NCI-H2081 (cell line): Measurements from ENCODE around the gene BAIAP2.
"Not testable (repeated sequence)": the region's sequence is repeated elsewhere in the genome, so short reads cannot be mapped to it uniquely, and the experiment has no call there.

Experiments used
- DNase-seq, 2 experiments: peaks; one replicate each; lab custom pipeline; 2025; lab: John Stamatoyannopoulos, UW

BAIAP2 gene

GRCh38 chr17:81069135-81069645 lies 34.2 kb downstream of the BAIAP2 start:
- no peak for DNase-seq

DNA sequence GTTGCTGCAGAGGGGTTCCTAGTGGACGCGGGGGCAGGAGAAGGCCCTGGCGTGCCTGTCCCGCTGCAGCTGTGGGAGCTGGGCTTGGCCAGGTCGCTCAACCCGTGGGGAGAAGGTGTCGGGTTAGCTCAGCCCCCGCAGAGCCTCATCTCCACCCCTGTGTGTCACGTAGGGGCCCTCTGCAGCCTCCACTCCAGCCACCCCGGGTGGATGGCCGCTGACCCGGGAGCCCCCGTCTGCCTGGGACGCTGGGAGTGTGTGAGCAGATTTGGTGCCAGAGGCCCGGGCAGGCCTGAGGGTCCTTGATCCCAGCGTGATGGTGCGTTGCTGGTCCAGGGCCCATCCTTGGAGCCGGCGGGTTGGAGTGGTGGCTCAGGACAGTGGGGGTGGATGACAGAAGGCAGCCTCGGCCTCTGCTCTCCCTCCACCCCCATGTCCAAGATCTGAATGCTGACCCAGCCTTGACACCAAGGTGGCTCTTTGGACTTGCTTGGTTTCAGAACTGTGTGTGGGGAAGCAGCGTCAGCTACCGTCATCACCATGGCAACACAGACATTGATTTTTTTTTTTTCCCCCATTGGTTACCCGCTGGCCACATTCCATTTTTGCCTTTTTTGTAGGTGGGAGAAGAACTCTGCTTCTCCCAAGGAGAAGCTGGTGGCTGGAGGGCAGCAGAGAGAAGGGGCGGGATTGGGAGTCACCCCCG lies 35.7 kb downstream of the BAIAP2 start:
- DNase-seq = no peak

- DNase-seq = no peak
These were observed 37.1 kb downstream of the BAIAP2 start for GRCh38 chr17:81071761-81072741.

DNA sequence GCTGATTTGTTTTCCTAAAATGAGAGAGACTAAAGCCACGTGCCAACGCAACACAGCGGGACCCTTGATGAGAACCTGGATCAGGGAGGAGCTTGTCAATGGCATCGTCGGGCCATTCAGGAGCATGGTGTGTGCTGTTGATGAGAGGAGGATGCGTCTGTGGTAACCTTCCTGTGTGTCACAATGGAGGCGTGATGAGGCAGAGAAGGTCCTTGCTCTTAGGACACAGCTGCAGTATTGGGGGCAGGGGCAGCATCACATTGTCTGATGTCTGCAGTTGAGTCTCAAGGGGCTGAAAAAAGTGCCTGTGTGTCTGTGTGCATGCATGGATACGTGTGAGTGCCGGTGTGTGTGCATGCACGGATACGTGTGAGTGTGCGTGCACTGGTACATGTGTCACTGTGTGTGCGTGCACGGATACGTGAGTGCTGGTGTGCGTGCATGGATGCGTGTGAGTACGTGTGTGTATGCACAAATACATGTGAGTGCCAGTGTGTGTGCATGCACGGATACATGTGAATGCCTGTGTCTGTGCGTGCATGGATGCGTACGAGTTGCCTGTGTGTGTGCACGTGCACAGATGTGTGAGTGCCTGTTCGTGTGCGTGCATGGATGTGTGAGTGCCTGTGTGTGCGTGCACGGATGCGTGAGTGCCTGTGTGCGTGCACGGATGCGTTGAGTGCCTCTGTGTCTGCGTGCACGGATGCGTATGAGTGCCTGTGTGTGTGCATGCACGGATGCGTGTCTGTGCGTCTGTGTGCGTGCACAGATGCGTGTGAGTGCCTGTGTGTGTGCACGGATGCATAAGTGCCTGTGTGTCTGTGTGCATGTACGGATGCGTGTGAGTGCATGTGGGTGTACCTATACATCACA lies 39.3 kb downstream of the BAIAP2 start:
- no peak for DNase-seq

DNA sequence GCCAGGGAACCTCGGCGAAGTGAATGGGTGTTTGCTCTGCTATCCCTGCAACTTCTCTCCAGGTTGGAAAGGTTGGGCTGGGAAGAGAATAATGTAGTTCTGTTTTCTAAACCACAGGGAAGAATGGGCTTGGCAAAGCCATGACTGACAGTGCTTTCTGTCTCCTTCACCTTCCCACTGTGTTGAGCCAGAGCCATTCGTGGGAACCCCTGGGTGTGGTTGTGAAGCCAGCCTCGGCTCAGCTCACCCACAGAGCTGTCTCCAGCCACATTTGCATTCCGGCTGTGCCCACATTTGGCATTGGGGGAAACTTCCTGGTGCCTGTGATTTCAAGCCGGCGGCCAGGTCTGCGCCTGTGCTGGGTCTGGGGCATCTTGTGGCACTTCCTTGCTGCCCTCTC lies 39.9 kb downstream of the BAIAP2 start:
- no peak for DNase-seq

- DNase-seq = no peak
These were observed 40.4 kb downstream of the BAIAP2 start for GRCh38 chr17:81075307-81075706.

DNA sequence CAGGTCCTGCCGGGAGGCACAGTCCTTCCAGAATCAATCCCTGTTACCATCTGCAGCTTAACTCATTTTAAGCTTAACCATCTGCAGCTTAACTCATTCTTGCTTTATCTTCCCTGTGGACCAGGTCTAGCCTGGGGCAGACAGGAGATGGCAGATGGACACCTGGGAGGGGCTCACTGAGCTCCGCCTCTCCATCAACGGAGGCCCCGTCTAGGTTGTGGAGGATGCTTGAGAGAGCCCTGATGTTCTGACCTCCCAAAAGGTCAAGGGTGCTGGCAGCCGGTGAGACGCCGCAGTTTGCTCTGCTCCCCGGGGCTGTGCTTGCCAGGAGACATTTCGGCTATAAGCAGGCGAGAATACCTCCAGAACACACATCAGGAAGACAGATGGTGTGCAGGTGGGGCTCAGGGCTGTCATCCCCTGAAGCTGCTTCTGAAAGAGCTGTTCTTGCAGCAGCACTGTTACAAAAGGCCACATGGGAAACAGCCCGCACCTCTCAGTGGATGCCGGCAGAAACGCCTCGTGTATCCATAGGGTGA lies 41.3 kb downstream of the BAIAP2 start:
- no peak for DNase-seq

DNA sequence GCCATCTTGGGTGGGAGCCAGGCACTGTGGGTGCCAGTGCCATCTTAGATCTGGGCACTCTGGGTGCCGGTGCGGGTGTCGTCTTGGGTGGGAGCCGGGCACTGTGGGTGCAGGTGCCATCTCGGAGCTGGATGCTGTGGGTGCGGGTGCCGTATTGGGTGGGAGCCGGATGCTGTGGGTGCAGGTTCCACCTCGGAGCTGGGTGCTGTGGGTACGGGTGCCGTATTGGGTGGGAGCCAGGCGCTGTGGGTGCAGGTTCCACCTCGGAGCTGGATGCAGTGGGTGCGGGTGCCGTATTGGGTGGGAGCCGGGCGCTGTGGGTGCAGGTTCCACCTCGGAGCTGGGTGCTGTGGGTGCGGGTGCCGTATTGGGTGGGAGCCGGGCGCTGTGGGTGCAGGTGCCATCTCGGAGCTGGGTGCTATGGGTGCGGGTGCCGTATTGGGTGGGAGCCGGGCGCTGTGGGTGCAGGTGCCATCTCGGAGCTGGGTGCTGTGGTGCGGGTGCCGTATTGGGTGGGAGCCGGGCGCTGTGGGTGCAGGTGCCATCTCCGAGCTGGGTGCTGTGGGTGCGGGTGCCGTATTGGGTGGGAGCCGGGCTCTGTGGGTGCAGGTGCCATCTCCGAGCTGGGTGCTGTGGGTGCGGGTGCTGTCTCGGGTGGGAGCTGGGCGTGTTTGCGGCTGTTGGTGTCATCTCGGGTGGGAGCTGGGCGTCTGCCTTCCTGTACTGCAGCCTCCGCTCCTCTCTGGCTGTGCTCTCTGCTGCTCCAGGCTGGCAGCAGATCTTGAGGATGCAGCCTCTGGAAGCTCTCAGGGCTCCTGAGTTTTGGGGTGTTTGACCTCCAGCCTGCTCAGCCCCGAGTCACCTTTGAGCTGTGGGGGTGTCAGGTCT lies 43.3 kb downstream of the BAIAP2 start:
- not testable (repeated sequence) for DNase-seq

GRCh38 chr17:81080019-81080418 lies 45.1 kb downstream of the BAIAP2 start:
- DNase-seq = peak in 1 of 2 experiments; percentile 24

- DNase-seq = no peak
These were observed 46.5 kb downstream of the BAIAP2 start for GRCh38 chr17:81081222-81082176.

- no peak for DNase-seq
These were observed 47.5 kb downstream of the BAIAP2 start for GRCh38 chr17:81082177-81083073.

DNA sequence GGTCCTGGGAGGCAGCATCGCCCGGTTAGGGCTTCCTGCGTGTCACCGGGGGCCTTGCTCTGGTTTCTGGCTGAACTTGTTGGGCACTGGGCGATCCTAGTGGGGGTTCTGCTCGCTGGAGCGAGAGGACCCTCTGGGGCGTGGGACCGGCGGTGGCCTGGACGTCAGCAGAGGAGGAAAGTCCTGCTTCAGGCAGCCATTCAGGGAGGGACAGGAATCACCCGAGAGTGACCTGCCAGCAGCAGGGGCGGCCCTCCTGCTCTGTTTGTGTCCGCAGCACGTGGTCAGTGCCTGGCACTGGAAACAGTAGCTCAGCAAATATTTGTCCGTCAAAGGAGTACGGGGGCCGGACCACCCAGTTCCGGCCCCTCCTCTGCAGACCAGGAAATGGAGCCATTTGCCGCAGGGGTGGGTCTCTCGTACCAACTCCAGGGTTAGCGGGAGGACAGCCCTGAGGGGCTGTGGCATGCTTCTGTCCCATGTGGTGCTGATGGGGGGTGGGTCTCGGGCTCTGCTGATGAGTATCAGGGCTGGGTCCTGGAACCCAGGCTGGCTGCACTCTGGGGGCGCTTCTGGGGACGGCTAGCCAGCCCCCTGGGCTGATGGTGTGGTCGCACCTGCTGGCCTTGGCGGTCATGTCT lies 48.3 kb downstream of the BAIAP2 start:
- no peak for DNase-seq

DNA sequence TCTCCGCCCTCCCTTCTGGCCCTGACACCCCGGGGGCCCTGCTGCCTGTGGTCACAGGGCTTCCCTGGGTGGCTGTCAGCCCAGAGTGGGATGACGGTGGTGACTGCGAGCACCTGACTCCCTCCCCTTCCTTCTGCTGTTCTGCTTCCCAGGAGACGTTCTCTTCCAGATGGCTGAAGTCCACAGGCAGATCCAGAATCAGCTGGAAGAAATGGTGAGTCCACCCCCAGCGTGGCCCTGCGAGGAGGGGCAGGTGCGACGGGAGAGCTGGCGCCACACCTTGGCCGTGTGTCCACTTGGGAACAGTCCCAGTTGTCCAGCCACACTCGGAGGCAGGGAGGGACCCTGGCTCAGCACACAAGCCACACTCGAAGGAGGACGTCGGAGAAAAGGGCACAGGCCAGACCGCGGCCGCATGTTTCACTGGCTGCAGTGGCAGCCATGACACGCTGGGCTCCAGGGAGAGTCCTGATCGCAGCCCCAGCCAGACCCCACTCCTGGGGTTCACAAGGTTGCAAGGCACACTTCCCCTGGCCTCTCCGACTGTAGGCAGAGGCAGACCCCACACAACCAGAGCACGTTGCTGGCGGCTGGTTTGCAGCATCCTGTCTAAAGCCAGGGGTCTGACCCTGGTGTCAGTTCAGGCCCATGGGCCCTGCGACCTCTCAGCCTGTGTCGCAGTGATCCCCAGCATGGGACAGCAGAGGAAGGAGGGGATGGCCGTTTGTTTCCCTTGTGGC lies 49.9 kb downstream of the BAIAP2 start:
- DNase-seq = no peak

GRCh38 chr17:81085420-81085911 lies 50.5 kb downstream of the BAIAP2 start:
- no peak for DNase-seq

GRCh38 chr17:81086789-81087551 lies 52.0 kb downstream of the BAIAP2 start:
- peak in 1 of 2 experiments; percentile 10 for DNase-seq
